EL (cell line): Measurements from ENCODE around the gene MYRIP.

Source experiments
- DNase-seq: peaks from one replicate; pipeline ENCODE4 v3.0.0-alpha.2; 2016

The MYRIP gene

DNA sequence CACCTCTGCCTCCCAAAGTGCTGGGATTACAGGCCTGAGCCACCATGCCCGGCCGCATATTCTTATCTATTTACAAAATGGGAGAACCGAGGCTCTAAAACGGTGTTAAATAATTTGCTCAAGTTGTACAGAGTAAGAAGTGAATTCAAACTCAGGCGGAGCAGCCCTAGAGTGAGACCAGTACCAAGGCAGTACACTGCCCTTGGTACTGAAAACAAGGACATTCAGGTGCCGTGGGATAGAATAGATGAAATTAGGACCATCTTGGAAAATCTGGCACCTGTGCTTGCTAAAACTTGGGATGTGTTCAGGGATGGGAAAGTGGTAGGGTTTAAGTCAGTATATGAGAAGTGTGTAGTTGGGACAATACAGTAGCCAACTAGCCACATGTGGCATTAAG is 100.7 kb downstream of the MYRIP start:
- DNase-seq, result no peak

DNA sequence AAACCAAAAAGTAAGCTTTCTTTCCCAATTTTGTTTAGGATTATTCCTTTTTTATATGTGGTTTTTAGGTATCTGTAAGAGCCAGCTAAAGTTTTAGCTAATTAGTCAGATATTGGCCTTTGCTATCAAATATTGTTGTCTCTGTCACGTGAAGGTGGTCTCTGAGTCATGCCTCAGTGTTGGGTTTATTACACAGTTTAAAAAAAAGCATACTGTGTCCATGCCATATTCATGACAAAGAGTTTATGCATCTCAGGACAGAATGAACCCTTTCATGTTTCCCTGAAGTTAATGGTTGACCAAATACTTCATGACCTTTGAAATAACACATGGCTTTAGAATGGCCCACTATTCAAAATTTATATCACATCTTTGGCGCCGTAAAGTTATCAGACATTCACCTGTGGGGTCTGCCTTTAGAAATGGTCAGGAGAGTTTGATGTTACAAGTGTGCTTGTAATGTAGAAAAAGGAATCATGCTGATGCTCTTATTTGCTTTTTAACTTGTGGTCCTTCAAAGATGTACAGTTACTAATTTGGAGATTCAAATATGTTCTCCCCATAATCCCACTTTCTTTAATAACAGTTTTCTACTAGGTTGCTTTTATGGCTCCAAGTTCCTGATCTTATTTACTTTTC is 101.5 kb downstream of the MYRIP start:
- peak; percentile 82 for DNase-seq

DNA sequence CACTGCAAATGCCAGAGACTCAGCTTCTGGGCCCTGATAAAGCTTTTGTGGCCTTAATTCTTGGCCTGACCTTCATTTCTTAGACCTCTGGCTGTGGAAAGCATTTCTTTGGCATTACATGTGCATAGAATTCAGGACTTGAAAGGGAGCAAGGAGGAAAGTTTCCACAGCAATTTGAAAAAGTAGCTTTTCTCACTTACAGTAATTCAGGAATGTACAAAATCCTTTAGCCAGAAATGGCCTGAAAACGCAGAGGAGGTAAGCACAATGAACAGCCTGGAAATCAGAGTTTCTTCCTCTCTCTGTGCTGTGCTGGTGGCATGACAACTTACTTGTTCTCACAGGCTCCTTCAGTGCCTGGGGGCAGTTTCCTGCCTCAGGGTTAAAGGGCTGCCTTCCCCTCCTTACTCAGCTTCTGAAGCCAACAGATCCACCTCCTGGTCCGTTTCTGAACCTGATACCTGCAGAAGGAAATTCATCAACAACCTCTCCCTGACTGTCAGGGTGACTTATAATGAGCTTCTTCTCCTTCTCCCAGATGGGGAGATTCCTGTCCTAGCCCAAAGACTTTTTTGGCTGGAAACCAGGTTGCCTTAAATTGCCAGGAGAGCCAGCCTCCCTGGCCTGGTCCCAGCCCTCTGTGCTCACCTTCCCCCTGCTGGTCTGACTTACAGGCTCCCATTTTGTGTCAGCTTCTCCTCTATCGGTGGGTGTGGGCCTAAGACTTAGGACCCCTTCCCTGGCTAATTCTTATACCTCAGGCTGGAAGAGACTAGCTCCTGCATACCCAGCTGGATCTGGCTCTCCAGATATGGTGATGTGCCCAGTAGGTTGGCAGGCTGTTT is 102.3 kb downstream of the MYRIP start:
- DNase-seq, result peak; percentile 70

DNA sequence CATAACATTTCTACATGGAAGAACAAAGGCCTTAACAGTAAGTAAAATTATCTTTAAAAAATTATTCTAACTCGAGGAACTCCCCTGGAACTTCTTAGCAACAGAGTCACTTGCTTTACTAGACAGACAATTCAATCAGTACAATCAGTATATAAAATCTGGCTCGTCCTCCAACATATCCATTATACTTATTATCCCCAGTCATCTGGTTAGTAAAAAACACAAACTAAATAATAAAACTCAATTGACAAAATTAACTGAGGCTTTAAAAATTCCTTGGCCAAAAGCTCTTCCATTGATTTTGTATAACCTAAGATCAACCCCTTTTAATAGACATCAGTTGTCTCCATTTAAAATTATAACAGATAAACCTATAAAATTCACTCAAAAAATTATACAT is 105.6 kb downstream of the MYRIP start:
- no peak for DNase-seq

DNA sequence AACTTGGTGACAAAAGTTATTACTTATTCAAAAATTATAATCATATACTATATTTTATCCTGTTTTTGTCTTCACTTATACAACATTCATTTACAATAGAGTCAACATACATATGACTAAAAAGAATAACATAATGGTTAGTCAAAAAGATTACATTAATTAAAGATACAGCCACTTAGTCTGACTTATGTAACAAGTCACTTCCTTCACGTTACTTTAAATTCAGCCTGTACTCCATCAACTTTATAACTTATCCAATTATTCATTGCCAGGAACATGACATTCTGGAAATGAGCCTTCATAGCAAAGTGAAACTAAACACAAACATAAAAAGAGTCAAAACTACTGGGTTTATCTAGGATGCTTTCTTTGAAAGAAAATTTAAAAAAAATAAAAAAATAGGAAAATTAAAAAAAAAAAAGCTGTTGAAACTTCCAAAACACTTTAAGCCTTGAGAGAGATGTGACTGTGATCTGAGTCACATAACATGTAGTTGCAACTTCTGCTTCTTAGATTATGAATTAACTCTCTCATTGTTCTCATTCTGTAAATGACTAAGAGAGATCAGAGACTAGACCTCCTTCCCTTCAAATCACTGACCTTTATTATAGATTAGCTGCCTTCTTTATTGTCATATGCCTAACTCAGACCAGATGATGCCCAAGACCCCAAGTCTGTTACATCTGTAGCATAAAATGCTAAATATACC is 107.8 kb downstream of the MYRIP start:
- DNase-seq, result peak; percentile 29

DNA sequence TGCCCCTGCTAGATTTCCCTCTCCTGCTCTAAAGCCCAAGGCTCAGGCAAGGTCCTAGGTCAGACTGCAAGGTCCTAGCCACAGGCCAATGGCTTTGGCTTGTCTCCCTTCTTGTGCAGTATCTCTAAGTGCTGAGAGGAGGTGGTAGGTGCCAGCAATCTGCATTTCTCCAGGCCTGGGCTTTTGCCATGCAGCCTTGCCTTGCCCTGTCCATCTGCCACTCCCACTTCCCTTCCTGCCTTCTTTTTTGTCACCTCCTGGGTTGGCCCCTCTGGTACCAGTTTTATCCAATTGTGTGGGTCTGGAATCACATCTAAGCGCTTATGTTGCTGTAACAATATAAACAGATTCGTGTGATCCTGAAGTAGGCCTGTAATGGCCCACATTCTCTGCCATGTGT is 109.9 kb downstream of the MYRIP start:
- DNase-seq, result no peak

DNA sequence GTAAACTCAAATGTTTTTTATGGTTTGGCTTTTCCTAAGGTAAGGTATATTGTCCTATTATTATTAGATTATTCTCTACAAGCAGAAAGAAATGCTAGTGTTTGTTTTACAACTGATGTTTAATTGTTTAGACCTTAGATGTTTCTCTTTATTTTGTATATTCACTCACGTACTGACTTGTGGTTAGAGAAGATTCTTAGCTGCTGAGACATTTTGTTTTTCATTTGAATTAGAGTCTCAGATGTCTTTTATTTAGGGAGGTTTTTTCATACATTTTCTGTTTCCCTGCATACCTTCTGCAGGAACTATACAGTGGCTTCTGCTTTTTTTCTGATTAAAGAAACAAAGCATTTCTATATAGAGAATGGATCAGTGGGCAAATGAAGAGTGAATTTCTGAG is 110.9 kb downstream of the MYRIP start:
- peak; percentile 37 for DNase-seq

DNA sequence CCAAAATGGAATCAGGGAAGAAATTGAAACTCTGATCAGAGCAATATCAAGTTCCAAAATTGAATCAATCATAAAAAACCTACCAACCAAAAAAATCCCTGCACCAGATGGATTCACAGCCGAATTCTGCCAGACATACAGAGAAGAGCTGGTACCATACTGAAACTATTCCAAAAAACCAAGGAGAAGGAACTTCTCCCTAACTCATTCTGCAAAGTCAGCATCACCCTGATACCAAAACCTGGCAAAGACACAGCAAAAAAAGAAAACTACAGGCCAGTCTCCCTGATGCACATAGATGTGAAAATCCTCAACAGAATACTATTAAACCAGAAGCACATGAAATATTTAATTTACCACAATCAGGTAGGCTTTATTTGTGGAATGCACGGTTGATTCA is 118.1 kb downstream of the MYRIP start:
- DNase-seq, result no peak

DNA sequence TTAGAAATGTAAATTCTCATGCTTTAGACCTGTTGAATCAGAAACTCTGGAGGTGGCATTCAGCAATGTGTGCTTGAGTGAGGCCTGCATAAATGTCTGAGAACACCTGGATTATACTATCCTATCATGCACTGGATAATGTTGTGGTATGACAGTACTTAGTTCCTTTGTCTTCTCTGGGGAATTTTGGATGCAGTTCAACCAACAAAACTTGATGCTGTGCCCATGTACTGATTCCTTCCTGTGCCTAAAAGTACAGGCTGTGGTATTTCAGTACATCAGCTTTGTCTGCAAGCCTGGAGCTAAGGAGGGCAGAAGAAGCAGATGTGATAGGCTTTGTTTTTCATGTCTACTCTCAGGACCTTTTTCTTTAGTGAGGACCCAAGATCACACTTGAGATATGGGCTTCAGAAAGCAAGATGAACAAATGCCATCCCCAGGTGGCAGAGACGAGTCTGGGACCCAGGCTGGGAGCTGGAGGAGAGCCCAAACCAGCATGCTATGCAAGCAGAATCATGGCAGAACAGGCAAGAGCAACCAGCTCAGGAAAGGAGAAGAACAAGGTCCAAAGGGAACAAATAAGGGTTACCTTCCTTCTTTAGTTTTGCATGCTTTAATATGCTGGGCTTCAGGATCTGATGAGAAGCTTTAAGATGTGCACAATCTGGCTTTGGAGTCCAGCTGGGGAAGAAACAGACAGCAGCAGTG is 124.7 kb downstream of the MYRIP start:
- DNase-seq, result no peak

DNA sequence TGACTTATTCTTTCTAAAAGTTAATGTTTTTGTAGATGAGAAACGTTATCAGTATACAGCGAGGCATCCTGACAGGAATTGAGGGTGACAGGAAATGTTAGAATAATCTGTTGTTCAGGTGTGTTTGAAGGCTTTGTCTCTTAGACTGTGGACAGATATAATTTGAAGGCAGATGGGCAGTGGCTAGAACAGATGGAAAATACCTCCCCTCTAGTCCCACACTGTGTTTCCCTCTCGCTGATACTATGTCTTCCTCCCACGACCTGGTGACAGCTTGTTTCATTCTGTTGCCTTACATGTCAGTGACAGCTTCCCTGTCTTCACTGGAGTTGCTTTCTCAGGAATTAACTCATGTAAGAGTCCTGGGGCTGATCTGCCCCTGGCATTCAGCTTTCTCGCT is 125.3 kb downstream of the MYRIP start:
- no peak for DNase-seq

DNA sequence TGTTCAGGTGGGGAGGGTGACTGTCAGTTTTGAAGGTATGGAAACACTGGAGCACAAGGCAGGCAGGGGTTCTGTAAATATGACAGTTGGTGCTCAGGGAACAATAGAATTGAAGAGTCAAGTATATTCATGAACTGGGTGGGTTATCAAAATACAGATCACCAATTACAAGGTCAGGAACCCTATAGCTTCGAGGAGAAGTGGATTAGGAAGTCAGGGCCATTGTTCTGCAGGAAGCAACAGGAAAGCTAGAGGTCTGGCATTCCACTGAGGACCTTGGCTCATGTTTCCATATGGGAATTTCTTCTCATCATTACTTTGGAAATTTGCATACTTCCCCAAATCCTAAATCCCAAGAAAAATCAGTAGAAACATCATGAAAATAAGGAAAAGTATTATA is 125.9 kb downstream of the MYRIP start:
- DNase-seq, result no peak

DNA sequence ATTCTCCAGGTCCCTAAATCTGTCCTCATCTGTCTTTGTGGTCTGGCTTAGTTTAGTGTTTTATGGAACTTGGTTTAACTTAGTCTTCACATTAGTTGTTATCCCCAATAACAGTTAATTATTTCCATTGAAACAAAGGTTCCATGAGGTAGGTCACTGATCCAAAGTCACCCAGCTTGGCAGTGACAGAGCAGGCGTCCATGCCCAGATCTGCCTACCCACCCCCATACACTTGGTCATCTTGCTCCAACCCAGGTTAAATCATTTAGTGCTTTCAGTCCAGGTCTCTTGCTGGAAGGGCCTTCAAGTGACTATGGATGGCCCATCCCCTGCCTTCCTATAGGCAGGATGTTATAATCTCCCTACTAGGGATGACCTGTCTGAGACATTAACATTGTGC is 127.4 kb downstream of the MYRIP start:
- DNase-seq, result no peak

DNA sequence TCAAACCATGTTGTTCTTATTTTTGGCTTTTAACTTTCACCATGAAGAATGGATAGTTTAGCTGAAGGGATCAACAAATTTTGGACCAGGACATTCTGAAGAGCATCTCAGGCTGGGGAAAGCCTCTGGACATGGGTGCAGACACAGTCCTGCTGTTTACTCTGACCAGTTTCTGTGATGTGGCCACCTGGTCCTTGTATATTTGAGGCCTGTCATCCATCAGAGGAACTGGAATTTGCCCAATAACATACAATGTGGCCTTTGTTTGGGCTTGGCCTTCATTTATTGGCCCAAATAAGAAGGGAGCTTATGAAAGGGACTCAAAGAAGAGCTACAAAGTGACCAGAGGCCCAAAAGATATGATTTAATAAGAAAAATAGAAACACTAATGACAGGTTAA is 127.9 kb downstream of the MYRIP start:
- DNase-seq, result no peak

DNA sequence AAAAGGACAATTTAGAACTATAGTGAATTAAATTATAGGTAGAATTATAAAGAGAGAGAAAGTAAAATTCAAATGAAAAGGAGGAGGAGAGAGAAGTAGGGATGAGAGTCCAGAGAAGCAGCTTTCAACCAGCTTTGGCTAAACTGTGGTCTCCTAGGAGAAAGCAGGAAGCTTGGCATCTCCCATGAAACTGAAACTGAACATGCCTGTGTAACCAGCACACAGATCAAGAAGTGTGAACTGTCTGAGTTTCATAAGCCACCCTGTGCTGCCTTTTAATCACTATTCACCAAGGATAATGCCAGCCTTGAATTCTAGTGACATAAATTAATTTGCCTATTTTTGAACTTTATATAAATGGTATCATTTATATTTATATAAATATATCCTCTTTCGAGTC is 128.5 kb downstream of the MYRIP start:
- peak; percentile 20 for DNase-seq

DNA sequence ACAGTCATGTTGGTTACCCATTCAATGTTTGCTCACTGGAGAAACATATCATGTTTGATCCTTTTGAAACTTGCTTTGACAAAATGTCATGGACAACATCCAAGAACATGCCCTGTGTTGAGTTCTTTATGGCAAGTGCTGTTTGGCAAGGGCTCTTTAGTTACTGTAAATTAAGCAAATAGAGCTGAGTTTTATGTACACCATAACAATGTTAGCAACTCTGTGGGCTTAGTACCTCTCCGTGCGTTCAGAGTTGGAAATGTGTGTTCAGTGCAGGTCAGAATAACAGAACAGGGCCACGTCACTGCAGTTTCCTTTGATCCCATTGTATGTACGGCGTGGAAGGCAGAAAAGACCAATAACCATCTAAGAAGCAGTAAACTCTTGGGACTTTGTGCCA is 132.5 kb downstream of the MYRIP start:
- DNase-seq, result no peak

DNA sequence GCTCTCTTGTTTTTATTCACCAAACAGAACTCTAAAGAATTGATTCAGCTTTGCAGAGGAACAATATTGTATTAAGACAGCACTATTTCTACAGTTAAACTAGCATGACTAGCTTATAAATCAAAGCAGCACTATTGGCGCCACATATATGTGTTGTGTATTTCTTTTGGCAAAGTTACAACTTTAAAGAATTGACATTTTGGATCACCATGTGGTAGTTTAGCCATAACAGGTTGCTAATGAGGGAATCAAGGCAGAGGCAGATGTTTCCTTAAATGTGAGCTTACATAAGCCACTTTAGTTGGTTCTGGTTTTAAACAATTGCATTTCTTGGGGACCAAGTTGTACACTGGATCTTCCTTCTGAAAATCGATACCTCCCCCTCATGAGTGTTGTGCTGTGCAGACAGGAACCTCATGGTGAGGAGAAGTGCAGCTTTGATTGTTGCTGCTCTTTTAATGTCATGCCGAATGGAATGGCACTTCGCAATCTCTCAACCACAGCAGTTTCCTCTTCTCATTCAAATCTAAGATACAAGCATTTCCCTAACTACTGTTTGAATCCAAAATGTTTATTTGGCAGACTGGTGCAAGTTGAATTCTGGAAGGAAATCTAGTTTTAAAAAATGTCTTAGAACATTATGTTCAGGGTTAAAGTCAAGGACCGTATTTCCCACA is 151.2 kb downstream of the MYRIP start:
- DNase-seq, result no peak

DNA sequence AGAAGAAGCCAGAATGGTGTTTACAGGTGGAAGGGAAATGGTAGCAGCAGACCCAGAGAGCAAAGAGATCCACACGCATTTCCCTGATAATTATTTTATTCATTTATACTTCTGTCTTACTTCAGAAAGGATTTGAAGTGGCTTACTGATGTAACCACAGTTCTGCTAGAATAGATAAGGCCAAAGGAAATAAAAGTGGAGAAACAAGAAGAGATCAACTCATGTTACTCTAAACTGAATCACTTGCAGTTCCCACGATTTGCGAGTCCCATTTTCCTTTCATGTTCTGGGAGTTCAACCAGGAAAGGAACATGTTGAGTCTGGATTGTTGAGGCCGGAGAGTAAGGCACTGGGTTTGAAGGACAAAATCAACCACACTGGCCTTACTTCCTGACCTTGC is 151.8 kb downstream of the MYRIP start:
- DNase-seq, result no peak

DNA sequence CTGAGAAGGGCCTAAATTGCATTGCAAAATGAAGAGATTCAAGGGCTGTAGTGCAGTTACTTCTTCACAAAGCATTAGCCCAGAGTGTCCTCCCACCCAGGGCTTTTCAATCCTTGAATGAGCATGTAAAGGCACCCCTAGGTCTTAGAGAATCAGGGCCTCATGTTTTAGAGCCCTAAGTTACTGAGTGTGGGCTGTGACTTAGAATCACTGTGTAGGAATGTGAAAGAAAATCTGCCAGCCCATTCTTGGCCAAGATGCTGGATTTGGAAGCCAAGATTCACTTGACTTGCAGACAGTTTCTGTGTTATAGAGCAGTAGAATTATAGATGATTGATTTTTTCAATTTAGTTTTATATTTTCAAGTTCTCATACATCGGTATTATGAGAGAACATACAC is 153.2 kb downstream of the MYRIP start:
- DNase-seq, result no peak

DNA sequence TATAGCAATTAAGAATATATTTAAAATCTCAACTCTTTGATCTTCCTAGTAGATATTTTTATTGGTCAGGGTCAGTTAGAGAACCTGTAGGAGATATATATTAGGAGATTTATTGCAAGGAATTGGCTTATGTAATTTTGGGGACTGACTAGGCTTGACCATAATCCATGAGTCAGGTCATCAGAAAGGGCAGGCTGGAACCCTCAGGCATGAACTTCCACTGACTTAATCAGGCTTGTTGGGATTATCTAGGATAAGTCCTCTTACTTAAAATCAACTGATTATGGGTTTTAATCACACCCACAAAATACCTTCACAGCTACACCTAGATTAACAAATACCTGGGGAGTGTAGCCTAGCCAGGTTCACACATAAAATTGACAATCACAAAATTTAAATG is 156.1 kb downstream of the MYRIP start:
- DNase-seq, result no peak

DNA sequence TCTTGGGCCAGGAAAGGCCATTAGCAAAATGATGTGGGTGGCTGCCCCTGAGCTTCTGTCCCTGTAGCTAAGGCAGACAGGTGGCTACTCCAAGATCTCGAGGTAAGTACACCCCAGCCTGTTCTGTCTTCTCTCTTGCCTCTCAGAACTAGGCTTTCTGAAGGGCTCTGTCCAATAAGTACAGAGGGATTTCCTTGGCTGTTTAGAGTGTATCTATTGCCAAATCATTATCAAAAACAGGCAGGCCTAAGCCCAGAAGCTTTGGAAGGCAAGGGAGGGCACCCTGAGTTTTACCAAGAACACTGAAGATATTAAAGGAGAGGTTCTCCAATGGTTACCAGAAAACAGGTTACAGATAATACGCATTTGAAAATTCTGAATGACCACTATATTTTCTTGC is 156.6 kb downstream of the MYRIP start:
- no peak for DNase-seq

DNA sequence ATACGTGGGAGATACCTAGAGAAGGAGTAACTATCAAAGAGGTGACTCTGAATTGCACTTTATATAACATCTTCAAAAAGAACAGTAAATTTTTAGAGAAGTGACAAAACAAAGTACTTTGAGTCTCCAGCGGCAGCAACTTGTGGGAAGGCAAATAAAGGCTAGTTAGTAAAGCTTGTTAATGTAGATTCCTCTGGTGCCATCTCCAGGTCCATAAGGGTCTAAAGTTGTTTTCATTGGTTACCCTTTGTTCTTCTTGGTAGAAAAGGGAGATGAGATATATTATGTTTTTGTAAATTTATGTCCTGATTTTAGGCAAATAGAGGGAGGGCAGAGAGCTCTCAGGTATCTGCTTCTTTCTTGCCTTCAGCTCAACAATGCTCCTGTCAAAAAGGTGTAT is 161.6 kb downstream of the MYRIP start:
- DNase-seq, result no peak

DNA sequence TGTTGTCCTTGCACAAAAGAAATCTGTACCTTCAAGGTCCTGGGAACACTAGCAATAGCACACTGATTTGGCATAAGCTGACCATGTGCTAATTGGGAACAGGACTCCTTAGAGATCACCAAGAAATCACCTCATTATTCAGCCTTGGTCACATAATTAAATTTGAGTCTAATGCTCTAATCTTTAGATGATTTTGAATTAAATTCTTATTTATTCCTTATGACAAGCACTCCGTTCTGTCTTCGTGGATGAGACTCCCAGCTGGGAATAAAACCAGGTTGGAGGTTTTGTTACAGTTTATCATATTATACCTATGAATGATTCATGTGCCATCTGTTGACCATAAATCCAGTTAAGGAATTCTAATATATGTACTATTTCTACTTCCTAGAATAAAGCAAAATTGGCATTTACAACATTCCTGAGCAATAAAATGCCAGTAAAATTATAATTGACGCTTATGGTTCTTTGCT is 162.2 kb downstream of the MYRIP start:
- DNase-seq, result no peak

DNA sequence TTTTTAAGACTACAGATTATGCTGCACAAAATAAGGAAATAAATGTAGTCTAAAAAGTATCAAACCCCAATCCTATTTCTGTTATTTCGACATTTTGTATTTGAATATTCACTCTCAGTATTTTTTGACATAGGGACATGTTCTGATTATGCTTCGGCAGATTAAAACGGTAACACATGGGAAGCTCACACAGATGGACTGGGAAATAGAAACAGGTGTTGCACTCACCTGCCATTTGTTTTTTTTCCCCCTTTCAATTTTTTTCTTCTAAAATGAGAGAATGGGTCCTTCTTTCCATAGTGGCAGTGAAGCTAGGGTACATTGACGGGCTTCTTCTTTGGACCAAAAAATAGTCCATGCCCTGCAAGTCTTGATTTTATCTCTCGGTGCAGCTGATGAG is 163.1 kb downstream of the MYRIP start:
- DNase-seq, result no peak
